GM19193 (cell line): ENCODE measurements around the gene VPS13D.

Experiments
- POLR2A ChIP-seq: IDR thresholded peaks from 4 replicates; pipeline ENCODE4 v1.6.1; 2011; ENCODE audit not compliant: insufficient read depth, insufficient read length; ENCODE audit errors: extremely low read depth

Gene VPS13D

DNA sequence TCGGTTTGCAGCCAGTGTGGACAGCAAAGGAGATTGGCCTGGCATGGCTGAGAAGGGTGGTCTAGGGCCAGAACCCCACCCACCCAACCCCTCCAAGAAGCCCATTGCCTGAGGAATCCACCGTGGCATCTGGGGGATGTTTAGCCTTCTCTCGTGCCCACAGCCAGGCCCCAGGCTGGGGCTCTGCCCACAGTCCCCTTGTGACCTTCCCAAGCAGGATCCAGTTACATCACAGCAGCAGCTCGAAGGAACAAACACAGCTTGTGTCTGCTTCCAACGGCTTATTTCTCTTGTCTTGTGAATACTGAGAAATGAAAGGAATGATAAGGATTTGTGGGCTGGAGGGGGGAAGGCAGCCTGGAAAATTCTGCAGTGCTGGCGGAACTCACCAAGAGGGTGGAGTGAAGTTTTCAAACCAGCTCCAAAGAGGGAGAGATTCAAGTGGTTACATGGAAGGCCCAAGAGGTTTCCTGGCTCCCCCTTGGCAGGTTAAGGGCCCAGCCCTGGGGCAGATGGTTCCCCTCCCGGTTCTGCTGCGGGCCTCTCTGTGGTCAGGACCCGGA, 326.6 kb downstream of the VPS13D start:
- no peak for TF ChIP-seq POLR2A

DNA sequence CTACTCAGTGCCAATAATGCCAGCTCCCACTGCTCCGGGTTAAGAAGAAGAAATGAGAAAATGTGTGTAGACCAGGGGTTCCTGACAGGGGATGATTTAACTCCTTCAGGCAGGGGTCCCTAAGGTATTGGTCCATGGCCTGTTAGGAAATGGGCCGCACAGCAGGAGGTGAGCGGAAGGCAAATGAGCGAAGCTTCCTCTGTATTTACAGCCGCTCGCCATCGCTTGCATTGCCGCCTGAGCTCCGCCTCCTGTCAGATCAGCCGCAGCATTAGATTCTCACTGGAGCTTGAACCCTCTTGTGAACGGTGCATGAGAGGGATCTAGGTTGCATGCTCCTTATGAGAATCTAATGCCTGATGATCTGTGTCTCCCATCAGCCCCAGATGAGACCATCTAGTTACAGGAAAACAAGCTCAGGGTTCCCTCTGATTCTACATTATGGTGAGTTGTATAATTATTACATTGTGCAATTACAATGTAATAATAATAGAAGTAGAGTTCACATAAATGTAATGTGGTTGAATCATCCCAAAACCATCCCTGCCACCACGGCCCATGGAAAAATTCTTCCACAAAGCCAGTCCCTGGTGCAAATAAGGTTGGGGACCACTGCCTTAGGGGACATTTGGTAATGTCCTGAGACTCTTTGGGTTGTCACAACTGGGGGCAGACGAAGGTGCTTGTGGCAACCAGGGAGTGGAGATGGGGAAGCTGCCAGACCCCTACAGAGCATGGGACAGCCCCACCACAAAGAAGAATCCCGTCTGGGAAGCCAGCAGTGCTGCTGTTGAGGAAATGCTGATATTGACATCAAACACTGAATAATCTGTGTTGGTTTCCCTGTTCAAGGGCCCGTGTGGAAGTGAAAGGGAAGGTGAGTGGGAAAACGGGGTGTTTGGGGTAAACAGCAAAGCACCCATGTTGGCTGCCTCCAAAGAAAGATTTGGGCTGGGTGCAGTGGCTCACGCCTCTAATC, 327.4 kb downstream of the VPS13D start:
- no peak for TF ChIP-seq POLR2A

DNA sequence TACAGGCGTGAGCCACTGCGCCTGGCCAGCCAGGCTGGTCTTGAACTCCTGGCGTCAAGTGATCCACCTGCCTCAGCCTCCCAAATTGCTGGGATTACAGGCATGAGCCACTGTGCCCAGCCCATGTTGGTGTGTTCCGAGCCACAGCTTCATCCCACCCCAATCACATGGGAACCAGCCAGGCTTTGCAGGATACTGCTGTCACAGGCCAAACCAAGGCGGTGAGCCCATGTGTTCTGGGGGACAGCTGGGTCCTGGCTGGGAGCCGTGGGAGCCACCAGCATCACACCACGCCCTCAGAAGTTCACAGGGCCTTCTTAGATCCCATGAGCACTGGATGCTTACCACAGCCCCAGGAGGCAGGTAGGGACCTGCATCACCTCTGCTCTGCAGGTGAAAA, 331.3 kb downstream of the VPS13D start:
- TF ChIP-seq POLR2A, result no peak
